ENCODE measurements around the gene HNRNPL. TPM values are rescaled to one million over a fixed set of nuclear protein-coding genes. Genes with fewer than 3 reads are reported as not detected.

The HNRNPL gene
- total RNA-seq, 1 donor from 2014 or later = 192 TPM

DNA sequence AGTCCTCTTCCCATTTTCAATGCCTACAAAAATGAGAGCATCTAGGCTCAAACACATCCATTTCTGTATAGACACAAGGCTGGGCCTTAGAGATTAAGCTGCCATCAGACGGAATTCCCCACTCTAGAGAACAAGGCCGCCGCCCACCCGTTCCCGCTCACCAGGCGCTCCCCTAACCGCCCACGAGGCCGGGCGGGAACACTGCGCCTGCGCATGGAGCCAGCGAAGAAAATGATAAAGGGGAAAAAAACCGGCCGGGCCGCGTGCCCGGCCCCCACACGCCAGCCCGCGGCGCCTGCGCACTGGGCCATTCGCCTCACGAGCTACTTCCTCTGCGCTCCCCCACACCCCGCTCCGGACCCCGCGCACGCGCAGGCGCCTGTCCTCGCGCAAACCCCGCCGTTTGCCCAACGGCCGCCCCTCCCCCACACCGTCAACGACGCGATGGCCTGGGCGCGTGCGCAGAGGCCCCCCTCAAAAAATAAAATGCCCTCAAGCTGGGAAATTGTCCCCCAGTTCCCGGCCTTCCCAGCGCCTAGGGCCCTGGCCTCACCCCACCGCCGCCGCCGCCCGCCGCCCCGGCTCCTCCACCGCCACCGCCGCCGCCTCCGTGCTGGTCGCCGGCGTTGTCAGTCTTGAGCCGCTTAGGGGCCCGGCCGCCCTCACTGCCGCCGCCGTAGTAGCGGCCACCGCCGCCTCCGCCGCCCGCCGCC lies 483 bp downstream of the HNRNPL start:
- DNase-seq (ENCODE audit: low spot score) = peak; percentile 99
- intact Hi-C loops (cut with DNase I) = no loop called here
- peak; percentile 42 for ATAC-seq

GRCh38 chr19:38848299-38849146 lies 1.3 kb downstream of the HNRNPL start:
- ATAC-seq (no peak), DNase-seq (ENCODE audit: low spot score) (no peak)
- intact Hi-C loops (cut with DNase I) = no loop called here

GRCh38 chr19:38846097-38846496 lies 3.7 kb downstream of the HNRNPL start:
- intact Hi-C loops (cut with DNase I) = no loop called here
- ATAC-seq (no peak), DNase-seq (ENCODE audit: low spot score) (no peak)

- intact Hi-C loops (cut with DNase I) = no loop called here
- no peak for ATAC-seq
- DNase-seq (ENCODE audit: low spot score) = no peak
These were observed 4.3 kb downstream of the HNRNPL start for GRCh38 chr19:38845374-38846024.

GRCh38 chr19:38844093-38844686 lies 5.6 kb downstream of the HNRNPL start:
- ATAC-seq = no peak
- intact Hi-C loops (cut with DNase I) = no loop called here
- DNase-seq (ENCODE audit: low spot score) = no peak

DNA sequence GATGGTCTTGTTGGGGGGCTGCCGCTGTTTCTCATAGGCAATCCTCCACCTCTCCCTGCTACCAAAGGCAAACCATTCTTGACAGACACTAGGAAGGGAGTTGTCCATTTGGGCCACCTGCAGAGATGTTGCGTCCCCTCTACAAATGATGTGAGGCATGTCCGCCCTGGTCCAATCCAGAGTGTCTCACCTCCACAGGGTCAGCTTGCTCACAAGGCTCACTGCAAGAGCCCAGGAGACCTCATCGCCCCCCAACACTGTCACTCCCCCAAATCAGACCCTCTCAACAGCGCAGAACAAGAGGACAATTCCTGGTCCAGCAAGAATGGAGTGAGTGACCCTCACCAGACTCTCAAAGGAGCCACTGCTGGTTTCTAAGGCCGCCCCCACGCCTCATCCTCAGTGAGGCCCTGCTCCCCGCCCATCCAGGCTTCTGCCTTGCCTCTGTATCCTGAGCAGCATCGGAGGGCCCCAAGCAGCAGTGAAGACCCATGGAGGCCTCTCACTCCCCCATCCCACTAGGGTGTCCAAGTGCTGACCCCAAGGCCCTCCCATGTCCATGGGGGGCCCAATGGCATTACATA lies 6.5 kb downstream of the HNRNPL start:
- DNase-seq (ENCODE audit: low spot score) (no peak), ATAC-seq (no peak)
- intact Hi-C loops (cut with DNase I) = no loop called here

- intact Hi-C loops (cut with DNase I) = no loop called here
- ATAC-seq = no peak
- DNase-seq (ENCODE audit: low spot score) = no peak
These were observed 7.2 kb downstream of the HNRNPL start for GRCh38 chr19:38842439-38843174.

- intact Hi-C loops (cut with DNase I) = no loop called here
- DNase-seq (ENCODE audit: low spot score) (no peak), ATAC-seq (no peak)
These were observed 7.9 kb downstream of the HNRNPL start for GRCh38 chr19:38841787-38842438.

GRCh38 chr19:38841180-38841766 lies 8.5 kb downstream of the HNRNPL start:
- ATAC-seq (no peak), DNase-seq (ENCODE audit: low spot score) (no peak)
- intact Hi-C loops (cut with DNase I) = no loop called here

DNA sequence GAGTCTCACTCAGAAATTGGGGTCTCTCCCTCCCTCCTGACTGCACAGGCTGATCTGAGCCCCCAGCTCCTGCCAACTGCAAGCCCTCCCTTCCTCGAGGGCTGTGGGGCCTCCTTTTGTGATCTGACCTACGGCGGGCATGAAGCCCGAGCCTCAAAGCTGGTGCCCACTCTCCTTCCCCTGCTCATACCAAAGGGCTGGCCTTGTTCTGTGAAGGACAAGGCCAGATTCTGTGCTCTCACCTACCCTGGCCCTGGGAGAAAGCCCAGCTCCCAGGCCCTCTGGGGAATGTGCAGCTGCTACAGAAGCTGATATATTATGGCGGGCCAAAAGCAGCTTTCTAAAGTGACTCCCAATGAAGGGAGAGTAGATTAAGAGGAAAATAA lies 9.2 kb downstream of the HNRNPL start:
- ATAC-seq (no peak), DNase-seq (ENCODE audit: low spot score) (no peak)
- intact Hi-C loops (cut with DNase I) = no loop called here

DNA sequence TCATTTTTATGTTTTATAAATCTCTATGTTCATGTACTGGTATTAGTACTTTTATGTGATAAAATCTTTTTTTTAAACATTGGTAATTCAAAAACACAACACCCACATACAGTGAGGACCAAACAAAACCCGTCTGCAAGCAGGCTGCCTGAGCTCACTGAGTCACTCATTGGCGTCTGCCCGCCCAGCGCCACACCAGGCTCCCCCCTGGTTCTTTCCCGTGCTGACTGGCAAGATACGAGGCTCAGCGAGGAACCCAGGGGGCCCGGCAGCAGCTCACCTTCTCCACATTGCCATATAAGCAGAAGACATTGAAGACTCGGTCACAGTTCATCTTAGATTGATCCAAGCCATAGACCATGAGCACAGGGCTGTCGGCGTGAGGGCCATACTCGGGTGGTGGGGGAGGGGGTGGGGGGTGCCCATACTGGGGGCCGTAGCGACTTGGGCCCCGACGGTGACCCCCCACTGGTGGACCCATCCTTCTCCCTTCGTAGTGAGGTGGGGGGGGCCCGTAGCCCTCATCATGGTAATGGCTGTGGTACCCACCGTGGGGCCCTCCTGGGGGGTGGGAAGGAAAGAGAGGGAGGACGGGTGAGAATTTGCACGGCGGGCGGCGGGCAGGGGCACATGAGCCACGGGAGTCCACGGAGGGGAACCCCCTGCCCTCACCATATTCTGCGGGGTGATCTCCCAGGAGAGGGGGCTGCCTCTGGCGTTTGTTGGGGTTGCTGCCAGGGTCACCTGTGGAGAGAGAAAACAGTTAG lies 9.8 kb downstream of the HNRNPL start:
- intact Hi-C loops (cut with DNase I) = no loop called here
- ATAC-seq (no peak), DNase-seq (ENCODE audit: low spot score) (no peak)

DNA sequence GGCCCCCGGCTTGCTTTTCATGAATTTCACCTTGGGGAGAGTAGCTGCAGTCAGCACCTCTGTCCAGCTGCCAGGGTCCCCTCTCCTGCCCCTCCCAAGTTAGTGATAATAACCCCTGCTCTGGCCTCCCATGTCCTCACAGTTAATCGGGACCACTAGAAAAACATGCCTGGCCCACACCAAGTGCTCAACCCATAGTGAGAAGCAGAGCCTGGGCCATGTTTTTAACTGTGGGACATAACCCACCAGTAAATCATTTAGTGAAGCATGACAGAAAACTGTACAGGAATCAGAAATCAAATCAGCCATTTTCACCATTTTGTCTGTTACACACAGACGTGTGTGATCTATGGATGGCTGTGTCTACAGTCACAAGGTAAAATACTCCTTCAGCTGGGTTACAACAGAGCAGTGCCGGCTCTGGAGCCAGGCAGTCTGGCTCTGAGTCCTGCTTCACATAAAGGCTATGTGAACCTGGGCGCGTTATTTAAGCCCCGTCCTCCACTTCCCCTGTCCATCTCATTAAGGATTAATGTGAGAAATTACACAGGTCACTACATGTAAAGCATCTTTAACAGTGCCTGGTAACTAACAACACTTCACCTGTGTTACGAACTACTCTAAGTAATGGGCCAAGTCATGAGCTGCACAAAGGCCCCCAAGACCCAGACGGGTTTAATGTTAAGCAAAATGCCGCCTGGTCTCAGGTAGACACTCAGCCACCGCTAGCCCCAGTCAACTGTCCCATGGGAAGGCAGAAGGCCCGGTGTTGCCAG lies 10.6 kb downstream of the HNRNPL start:
- intact Hi-C loops (cut with DNase I) = no loop called here
- no peak for ATAC-seq
- DNase-seq (ENCODE audit: low spot score) = no peak

DNA sequence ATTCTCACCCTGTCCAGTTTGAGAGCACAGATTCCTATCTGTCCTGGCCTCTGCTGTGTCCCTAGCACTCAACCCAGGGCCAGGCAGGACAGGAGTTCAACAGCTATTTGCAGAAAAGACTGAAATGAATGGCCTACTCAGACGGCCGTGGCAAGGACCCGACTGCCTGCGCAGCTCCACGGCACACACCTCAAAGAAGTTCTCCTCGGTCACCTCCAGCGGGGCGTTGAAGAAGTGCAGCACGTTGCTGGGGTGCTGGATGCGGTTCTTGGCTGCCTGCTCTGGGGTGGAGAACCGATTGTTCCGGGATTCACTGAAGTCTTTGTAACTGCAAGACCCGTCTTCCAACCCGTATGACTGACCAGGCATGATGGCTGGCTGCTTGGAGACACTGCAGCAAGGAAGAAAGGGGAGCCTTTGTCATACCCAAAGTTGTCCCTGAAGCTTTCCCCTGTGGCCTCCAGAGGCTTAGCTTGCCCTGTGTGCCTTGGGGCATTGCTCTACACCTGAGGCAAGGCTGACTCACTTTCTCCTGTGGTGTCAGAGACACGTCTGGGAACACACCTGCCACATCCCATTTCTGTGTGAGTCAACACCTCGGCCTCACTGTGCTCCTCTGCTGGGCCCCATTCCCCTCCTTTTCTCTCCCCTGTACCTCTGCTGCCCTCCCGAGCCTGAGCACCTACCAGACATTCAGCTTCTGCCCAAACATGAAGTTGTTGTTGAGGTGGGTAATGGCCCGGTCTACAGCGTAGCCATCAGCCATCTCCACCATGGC lies 11.4 kb downstream of the HNRNPL start:
- intact Hi-C loops (cut with DNase I) = no loop called here
- DNase-seq (ENCODE audit: low spot score) (no peak), ATAC-seq (no peak)

DNA sequence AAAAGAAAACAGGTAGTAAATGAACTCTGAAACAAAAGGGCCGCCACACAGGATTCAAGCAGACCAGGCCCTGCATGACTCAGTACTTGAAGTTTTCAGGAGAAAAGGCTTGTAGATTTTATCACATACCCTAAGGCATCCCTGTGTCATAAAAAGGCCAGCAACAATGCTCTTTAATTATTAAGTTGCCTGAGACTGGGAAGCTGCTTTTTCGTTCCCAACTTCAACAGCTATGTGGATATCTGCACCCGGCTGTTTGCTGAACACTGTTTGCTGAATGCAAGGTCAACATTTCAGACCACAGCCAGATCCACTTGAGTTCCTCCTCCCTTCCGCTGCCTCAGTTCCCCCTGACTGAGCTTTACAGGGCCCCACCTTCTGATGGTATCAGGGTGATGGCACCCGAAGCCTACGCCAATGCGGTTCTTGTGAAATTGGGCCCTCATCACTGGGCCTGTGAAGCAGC lies 12.1 kb downstream of the HNRNPL start:
- no peak for ATAC-seq
- intact Hi-C loops (cut with DNase I) = no loop called here
- no peak for DNase-seq (ENCODE audit: low spot score)

DNA sequence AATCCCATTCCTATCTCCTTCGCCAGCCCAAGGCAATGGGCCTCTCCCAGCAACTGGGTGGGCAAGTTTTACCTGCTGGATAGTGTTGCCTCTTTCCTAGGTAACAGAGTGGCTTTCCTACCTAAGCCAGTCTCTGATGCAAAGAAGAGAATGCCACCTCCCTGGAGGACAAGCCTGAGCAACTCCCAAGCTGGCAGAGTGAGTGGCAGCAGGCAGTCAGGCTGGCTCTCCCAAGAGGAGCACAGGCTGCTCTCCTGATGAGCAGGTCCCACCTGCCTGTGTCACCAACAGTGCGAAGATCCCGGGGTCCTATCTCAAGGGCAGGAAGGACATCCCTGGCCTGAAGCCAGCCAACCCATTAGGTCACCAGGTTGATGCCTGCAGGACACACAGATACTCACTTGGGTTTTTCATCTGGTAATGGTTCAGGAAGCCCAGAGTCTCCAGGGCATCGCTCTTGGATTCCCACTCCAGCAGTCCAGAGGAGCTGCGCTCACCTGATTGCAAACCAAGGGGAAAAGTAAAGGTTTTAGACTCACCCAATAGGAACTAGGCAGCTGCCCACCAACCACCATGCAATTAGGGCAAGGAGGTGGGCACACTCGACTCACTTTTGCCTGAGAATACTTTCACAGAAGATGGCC lies 12.7 kb downstream of the HNRNPL start:
- intact Hi-C loops (cut with DNase I) = no loop called here
- ATAC-seq (no peak), DNase-seq (ENCODE audit: low spot score) (no peak)
